GM21825 (cell line): ENCODE measurements around the gene FKBP5.
"Not testable (repeated sequence)": the region's sequence is repeated elsewhere in the genome, so short reads cannot be mapped to it uniquely, and the experiment has no call there.

ENCODE experiments used
- ATAC-seq: cut with Tn5 transposase; IDR thresholded peaks from one replicate; pipeline ENCODE4 v1.9.1; 2021; ENCODE audit warnings: mild to moderate bottlenecking, moderate library complexity; ENCODE audit not compliant: unreplicated experiment

Gene FKBP5

DNA sequence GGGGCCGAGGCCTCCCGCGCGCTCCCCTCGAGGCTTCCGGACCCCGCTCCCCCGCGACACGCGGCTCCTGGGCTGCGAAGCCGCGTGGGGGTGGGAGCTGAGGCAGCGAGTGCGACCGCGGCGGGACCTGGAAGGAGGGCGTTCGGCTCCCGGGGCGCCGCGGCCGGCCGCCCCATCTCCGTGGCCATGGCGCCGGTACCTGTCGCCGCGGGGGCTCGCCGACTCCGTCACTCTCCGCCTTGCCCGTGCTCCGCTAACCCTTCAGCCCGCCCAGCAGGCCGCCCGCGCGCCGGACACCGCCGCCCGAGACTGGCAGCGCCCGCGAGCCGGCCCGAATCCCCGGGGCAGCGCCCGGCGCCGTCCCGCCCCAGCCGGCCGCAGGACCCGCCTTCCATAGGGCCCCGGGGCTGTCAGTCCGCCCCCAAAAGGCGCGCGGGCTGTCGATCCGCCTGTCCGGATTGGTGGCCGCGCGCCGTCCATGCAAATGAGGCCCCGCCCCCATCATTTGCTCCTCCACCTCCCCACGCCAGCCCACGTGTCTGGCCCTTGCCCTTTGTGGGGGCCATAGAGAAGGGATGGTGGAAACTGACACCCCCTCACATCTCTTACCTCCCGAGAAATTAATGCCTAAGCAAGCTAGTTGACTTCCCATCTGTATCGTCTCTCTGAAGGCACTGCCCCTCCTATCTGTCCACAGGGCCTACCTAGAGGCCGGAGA is at the start of gene FKBP5:
TSS of gene FKBP5 (minus strand) at position 311 of the 718 bp plus-strand sequence. CDS start 46,091 bp downstream, outside the sequence.
- ATAC-seq: peak; percentile 90

DNA sequence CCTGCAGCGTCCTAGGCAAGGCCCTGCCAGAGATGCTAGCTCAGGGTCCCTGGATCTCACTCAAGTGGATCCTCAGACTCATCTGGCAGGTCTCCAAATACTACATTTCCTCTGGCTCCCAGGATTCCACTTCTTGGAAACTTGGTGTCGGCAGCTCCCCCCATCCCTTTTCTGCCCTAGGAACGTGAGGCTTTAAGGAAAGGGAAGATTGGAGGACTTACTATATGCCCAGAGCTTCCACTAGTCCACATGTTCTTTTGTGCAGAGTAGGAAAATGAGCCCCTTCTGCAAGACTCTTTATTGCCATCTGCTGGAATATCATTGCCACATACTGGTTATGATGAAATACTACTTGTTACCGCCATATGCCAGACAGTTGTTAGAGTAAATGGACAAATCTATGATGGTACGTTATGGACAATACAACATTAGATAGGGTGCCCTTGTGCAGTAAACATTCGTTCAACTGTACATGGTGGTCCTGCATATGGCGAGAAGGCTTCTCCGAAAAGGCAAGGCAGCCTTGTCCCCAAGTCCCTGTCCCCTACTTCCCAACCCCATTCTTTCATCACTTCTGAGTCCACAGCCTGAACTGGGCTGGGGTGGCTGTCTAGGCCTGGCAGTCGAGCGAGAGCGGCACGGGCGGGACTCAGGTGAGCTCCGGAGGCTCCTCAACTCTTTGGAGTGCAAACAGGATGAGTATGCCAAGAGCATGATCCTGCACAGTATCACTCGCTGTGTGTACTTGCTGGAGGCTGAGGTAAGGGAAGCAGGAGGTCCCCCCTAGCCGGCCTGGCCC is 48.9 kb upstream of the FKBP5 start:
- ATAC-seq: no peak

DNA sequence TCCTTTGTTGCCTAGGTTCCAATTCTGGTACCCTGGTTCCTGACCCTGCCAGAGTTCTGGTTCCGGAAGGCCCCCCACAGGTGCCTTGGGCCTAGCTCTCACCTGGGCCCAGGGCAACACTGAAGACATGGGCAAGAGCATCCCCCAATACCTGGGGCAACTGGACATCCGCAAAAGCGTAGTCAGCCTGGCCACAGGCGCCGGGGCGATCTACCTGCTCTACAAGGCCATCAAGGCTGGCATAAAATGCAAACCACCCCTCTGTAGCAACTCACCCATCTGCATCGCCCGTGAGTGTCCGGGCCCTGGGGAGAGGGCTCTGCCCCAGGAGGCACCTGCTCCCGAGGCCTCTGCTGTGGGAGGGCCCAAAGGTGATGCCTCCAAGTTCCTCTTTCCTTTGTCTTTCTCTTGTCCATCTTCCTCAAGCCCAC is 48.3 kb upstream of the FKBP5 start, which contains the start of gene ARMC12:
TSS of gene ARMC12 (plus strand) at position 51 of the 431 bp plus-strand sequence. CDS start at position 128, 77 bp downstream.
- no peak for ATAC-seq

DNA sequence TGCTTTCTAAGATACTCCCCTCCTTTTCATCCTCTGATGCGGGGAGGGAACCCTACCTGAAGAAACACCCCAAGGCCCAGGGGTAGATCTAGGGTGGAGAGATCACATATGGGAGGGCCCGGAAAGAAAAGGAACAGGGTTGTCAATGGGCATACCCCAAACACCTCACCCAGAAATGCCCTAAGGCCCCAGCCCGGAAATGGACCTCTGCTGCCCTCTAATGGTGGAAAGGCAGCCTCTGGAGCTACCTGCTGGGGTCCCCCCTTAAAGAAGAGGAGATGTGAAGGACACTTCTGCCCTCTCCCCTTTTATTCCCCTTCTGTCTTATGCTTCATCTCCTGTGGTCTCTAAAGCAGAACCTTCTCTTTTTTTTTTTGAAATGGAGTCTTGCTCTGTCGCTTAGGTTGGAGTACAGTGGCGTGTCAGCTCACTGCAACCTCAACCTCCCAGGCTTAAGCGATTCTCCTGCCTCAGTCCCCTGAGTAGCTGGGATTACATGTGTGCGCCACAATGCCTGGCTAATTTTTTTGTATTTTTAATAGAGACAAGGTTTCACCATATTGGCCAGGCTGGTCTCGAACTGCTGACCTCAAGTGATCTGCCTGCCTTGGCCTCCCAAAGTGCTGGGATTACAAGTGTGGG is 47.7 kb upstream of the FKBP5 start:
- no peak for ATAC-seq

DNA sequence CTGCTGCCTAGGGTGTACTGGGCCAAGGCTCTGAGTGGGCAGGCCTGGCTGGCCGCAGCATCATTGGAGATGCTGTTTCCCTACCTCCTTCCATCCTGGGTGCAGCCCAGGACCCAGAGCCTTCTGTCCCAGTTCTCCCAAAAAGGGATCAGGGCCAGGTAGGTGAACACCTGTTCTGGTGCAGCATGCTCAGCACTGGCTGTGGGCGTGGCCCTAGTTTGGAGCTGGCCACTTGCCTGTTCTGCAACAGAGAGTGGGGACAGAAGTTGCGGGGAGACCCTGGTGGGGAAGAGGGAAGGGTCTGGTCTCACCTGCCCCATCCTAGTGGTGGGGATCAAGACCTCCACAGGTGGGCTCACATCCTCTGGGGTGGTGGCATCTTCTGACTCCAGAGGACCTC is 46.7 kb upstream of the FKBP5 start:
- no peak for ATAC-seq

DNA sequence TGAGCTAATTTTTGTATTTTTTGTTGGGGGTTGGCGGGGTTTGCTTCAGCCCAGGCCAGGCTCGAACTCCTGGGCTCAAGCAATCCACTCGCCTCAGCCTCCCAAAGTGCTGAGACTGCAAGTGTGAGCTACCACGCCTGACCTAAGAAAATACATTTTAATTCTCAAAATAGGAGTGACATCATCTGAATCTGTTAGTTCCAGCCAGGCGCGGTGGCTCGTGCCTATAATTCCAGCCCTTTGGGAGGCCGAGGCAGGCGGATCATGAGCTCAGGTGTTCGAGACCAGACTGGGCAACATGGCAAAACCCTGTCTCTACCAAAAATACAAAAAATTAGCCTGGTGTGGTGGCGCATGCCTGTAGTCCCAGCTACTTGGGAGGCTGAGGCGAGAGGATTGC is 45.6 kb upstream of the FKBP5 start:
- not testable (repeated sequence) for ATAC-seq

DNA sequence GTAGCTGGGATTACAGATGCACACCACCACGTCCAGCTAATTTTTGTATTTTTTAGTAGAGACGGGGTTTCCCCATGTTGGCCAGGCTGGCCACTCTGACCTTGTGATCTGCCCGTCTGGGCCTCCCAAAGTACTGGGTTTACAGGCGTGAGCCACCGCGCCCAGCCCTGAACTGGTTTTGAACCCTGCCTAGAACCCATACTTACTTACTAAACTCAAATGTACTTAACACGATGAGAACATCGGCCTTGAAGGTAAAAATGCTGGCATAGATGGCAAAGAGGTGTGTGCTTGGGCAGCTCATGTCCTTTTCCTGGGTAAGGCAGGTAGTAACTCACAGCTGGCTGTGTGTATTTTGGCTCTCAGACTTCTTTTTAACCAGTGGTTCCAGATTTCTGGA is 44.9 kb upstream of the FKBP5 start:
- no peak for ATAC-seq

DNA sequence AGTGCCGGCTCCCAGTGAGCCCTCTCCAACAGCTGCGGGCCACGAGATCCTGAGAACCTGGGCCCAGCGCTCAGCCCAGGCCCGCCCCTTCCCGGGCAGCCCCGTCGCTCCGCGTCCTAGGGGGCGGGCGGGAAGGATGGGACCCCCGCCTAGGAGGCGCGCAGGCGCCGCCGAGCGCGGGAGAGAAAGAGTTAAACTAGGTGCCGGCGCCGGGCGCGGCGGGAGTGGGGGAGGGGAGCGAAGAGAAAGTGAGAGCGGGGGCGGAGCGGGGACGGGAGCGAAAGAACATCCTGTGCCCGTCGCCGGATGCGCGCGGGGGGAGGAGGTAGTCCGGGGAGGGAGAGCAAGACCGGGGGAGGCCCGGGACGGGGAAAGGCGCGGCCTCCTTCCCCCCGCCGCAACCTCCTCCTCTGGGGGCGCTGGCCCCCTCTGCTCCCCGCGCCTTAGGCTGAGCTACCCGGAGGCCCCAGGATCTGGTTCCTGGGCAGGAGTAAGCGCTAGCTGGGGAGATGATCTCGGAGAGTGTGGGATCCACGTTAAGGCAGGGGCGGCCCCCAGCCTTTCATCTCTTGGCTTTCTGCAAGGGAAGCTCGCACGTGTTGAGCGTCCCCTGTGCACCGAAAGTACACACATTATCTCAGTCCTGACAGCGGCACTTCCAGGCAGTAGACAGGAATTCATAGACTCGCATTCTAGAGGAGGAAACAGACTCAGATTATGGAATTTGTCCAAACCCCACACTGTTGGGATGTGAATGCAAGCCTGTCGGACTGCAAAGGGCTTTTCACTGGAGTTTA is 43.2 kb upstream of the FKBP5 start:
- peak; percentile 55 for ATAC-seq

DNA sequence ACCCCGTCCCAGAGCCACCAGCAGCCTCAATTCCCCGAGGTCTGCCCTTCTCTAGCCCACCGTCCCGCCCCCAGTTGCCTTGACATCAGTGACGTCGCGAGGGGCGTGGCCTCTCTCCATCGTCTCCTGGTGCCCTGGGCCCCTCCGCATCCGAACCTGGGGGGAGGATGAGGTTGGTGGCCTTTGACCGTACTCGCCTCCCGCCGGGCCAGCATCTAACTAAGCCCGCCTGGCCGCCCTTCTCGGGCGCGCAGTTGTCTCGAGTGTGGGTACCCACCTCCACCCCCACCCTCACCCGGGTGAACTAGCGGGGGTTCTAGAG is 42.7 kb upstream of the FKBP5 start:
- peak; percentile 42 for ATAC-seq

DNA sequence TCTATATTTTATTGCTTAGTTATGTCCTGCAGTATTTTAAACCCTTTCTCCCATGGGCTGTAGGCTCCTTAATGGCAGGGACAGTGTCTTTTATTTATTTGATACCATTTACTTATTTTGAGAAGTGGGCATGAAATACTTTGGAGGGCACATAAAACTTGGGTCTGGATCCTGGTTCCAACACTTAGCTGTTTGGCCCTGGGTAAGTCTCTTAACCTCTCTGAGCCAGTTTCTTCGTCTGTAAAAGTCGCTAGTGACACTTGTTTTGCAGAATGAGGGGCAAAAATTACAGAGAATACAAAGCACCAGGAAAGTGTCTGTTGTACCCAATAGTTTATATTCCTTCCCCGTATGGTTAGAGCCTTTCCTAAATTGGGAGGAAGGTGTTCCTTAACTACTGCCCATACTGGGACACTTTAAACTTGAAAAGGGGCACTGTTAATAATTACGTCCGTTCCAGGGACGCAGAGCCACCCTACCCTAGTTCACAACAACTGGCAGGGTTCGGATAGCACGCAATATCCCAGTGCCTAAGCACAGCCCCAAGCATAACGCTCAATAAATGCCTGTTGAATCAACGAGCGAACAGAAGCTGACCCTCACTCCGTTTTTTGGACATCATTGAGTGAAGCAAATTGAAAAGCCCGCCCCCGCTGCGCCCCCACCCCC is 42.2 kb upstream of the FKBP5 start:
- ATAC-seq: no peak

DNA sequence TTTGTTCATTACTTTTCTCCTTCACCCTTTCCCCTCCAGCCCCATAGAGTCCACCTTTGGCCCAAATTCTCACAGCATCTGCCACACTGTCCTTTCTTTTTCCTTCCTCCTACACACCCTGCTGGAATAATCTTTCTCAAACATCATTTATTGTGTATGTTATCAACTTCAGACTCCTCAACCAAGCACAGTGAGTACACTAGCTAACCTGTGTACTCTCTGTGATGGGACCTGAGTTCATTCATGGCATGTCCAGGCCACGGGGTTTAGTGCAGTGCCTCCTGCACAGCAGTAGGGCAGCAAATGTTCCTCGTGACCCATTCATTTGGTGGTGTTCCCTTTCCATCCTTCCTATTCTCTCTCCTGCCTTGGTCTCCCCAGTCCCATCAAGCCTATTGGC is 41.0 kb upstream of the FKBP5 start:
- no peak for ATAC-seq

DNA sequence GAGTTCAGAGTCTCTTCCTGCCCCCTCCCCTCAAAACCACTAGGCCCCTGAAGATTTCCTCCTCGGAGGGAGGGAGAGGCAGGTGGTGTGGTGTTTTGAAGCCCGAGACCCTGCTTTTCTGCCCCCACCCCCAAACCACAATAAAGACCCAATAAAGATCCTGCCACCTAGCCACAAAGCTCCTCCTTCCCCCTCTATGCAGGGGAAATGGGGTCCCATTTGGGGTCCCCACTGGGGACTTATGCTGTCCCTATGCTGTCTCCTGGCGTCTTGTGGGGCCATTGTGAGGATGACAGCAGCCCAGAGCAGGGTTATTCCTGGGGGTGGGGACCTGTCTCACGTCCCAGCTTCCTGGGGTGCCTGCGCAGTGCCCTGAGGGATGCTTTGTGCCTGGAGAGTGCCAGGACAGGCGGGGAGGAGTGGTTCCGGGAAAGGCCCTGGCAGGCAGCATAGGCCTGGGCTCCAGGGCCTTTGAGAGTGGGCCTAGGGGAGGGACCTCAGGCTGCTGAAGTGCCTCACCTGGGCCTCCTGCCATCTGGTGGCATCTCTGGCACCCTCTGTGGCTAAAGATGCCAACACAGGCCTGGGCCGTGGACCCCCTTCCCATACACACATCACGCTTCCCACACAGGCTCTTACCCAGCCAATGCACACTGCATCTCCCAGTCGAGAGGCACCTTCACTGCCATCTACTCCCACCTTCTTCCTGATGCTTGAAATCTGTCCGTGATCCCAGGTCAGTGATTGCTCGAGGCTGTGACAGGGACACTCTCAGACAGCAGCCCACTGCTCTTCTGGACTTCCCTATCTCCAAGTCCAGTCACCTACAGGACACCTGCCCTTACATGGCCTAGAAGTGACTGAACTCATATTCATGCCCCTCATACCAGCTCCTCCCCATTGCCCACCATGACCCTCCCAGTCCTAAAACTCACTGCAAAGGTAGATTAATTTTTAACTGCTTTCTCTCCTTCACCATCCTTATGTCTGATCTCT is 40.3 kb upstream of the FKBP5 start:
- ATAC-seq: no peak

DNA sequence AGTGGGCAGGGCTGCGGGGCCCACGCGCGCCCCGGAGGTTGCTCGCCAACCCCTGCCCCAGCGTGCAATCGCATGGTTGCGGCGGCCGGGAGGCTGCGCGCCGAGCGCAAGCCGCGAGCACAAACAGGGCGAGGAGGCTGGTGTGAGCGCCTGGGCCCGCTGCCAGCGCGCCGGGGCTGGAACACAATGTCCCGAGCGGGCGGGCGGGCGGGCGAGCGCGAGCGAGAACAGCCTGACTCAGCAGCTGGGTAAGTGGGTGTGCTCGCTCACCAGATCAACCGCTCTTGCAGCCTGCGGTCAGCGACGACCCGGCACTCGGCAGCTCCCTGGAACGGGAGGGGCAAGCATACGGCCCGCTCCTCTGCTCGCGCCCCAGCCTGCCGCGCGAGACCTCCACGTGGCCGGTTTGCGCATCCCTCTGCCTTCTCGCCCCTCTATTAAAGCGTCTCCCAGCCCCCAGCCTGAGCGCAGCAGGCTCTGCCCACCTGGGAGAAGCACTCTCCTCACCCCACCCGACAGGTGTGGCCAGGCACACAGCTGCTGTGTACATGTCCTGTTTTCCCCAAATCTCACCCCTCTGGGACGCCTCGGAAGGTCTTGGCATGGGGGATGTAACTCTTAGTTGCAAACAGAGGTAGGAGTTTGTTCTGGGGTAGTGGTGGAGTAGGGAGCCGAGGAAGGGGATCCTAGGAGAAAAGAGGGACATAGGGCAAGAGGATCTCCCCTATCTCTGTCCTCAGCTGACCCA is 39.4 kb upstream of the FKBP5 start:
- ATAC-seq: no peak

DNA sequence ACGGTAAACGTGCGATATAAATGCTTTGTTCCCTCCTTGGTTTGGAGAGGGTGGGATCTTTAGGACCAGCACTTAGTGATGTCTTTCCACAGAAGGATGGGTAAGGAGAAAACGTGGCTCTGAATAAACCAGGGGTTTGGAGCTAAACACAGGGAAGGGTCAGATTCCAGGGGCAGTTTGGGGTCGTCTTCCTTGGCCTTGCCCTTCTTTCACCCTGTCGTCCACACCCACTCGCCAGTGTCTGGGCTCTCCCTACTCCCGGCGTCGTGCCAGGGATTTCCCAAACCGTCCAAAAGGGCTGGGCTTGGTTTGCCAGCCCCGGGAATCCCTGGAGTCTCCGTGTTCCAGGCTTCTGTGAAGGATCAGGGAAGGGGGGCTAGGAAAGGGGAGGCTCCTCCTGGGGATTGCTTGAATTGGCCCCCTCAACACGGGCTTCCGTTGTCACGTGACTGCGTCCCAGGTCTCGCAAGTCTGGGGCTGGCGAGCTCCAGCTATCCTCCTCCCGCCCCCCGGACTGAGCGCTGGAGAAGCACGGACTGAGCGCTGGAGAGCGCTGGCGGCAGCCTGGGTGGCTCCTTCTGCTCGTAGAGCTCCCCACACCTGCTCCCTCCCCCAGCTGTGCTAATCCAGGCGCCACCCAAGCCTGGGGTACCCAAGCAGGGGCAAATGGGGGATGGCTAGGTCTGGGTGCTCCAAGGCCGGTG is 38.7 kb upstream of the FKBP5 start:
- no peak for ATAC-seq

DNA sequence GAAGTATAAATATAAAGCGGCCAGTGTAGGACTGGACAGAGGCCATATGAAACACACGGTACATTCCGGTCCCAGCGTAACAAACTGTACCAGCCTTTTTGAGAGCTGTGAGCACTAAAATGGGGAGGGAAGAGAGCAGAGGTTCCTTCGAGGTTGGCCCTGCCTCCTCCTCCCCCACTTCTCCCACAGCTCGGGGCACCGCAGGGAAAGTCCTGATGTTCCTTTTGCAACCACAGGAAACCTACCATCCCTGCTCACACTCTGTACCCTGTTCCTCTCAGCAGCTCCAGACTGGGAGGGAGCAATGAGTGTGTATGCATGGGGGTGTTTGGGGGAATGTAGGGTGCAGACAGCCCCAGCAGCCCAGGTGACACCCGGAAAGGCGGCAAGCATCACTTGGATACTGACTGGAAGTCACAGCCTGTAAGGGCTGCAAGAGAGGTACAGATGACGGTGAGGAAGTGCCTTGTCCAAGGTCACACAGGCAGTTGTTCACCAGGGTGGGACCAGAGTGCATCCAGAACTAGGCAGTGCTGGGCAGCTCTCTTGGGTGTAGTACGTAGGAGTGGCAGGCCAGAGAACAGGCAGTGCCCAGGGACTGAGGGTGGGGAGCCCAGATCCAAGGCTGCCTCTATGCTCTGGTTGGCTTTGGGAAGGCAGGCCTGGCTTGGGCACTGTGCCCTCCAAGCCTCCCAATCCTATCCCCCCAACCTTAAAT is 37.2 kb upstream of the FKBP5 start:
- no peak for ATAC-seq

DNA sequence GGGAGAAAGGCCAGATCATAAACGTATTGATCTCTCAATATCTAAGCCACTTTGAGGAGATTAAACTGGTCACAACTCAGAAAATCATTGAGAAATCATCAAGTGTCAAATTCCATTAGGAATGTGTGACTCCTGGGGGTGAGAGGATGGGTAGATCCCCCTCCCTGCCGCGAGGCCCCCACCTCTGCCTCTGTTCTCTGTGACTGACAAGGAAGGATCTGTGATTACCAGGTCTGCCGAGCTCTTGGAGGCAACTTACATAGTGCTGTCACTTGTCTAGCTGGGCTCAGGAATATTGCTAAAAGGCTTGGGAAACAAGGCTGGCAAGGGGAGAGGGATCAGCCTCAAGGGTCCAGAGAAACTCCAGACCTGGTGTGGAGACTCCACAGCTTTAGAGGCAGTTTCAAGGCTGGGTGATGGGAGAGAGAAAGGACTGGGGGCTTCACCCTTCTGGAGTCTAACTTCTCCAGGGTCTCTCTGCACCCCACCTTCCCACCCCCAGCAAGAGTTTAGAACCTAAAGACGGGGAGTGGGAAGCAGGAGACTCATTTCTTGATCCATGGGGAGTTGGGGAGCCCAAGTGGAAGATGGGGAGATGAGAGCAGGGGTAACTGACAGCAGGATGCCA is 36.5 kb upstream of the FKBP5 start:
- ATAC-seq: no peak

DNA sequence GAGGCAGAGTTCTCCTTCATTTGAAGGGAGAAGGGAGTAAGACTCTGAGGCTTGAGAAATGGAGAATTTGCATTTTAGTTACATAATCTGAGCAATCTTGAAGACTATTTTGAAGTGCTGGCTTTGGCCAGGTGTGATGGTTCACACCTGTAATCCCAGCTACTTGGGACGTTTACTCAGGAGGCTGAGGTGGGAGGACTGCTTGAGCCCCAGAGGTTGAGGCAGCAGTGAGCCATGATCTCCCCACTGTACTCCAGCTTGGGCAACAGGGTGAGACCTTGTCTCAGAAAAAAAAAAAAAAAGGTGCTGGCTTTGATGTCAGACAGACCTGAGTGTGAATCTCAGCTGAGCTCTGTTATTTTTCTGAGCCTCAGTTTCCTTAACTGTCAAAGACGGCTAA is 35.8 kb upstream of the FKBP5 start:
- no peak for ATAC-seq
